Measurements from ENCODE around the gene COPE. TPM values are rescaled to one million over a fixed set of nuclear protein-coding genes. Genes with fewer than 3 reads are reported as not detected.

COPE gene
- total RNA-seq, 1 experiment from 2014 or later: 221 TPM

GRCh38 chr19:18868380-18869022 lies 50.7 kb downstream of the COPE start:
- no peak for DNase-seq
- Histone ChIP-seq H4K20me1 (ENCODE audit: insufficient read depth) (peaks cover 39% of the 10 kb centered on the region), H3K79me2 (ENCODE audit: low read depth) (no peaks in the 10 kb centered on the region), H2AFZ (no peak overlapping the region), H3K9me2 (ENCODE audit: insufficient read depth) (no peaks in the 10 kb centered on the region), H3K4me3 (no peak overlapping the region), H3K9me3 (ENCODE audit: insufficient read depth, low read depth) (no peaks in the 10 kb centered on the region), H3K4me1 (replicated peaks; ENCODE audit: insufficient read depth) (no peaks in the 10 kb centered on the region), H3F3A (ENCODE audit: insufficient read depth, low read depth) (peaks cover 52% of the 10 kb centered on the region; the same call in 1 of the 2 replicates), H3K4me2 (no peak overlapping the region), H3K27me3 (ENCODE audit: insufficient read depth, low read depth) (no peaks in the 10 kb centered on the region), H3K27ac (no peak overlapping the region), H3K36me3 (ENCODE audit: low read depth) (peaks cover 16% of the 10 kb centered on the region)
- BruUV-seq (replicated peaks): no TSS peak
- CTCF ChIA-PET: no interaction called here
- POLR2A ChIA-PET (ENCODE audit: unreplicated experiment): no interaction called here
- TF ChIP-seq EZH2 (IDR thresholded peaks at IDR 0.05; ENCODE audit: low read depth) (no peak), CTCF (conservative IDR thresholded peaks at IDR 0.05) (no peak)
- intact Hi-C loops (cut with micrococcal nuclease; ENCODE audit: unreplicated experiment): no loop called here

- no peaks in the 10 kb centered on the region for H3K9me2 ChIP-seq (ENCODE audit: insufficient read depth)
- no peak overlapping the region for H3K4me2 ChIP-seq
- peaks cover 41% of the 10 kb centered on the region for H4K20me1 ChIP-seq (ENCODE audit: insufficient read depth)
- peaks cover 49% of the 10 kb centered on the region; the same call in 1 of the 2 replicates for H3F3A ChIP-seq (ENCODE audit: insufficient read depth, low read depth)
- peaks cover 24% of the 10 kb centered on the region for H3K36me3 ChIP-seq (ENCODE audit: low read depth)
- DNase-seq: no peak
- no TSS peak for BruUV-seq (replicated peaks)
- no peaks in the 10 kb centered on the region for H3K9me3 ChIP-seq (ENCODE audit: insufficient read depth, low read depth)
- no peak for TF ChIP-seq CTCF (conservative IDR thresholded peaks at IDR 0.05)
- no peak for TF ChIP-seq EZH2 (IDR thresholded peaks at IDR 0.05; ENCODE audit: low read depth)
- intact Hi-C loops (cut with micrococcal nuclease; ENCODE audit: unreplicated experiment): no loop called here
- POLR2A ChIA-PET (ENCODE audit: unreplicated experiment): no interaction called here
- no peak overlapping the region for H2AFZ ChIP-seq
- no peaks in the 10 kb centered on the region for H3K79me2 ChIP-seq (ENCODE audit: low read depth)
- H3K4me3 ChIP-seq: no peak overlapping the region
- CTCF ChIA-PET: no interaction called here
- H3K27me3 ChIP-seq (ENCODE audit: insufficient read depth, low read depth): no peaks in the 10 kb centered on the region
- H3K27ac ChIP-seq: no peak overlapping the region
- H3K4me1 ChIP-seq (replicated peaks; ENCODE audit: insufficient read depth): no peaks in the 10 kb centered on the region
These were observed 51.4 kb downstream of the COPE start for GRCh38 chr19:18867751-18868150.

- Histone ChIP-seq H3K9me2 (ENCODE audit: insufficient read depth) (no peaks in the 10 kb centered on the region), H3K4me2 (no peak overlapping the region), H3K27ac (no peak overlapping the region), H3F3A (ENCODE audit: insufficient read depth, low read depth) (peaks cover 50% of the 10 kb centered on the region; the same call in 1 of the 2 replicates), H4K20me1 (ENCODE audit: insufficient read depth) (peaks cover 42% of the 10 kb centered on the region), H3K79me2 (ENCODE audit: low read depth) (no peaks in the 10 kb centered on the region), H3K9me3 (ENCODE audit: insufficient read depth, low read depth) (no peaks in the 10 kb centered on the region), H3K27me3 (ENCODE audit: insufficient read depth, low read depth) (no peaks in the 10 kb centered on the region), H2AFZ (no peak overlapping the region), H3K36me3 (ENCODE audit: low read depth) (peaks cover 25% of the 10 kb centered on the region), H3K4me3 (no peak overlapping the region), H3K4me1 (replicated peaks; ENCODE audit: insufficient read depth) (0 out of 2 replicates have a peak, but pooled peaks cover 2% of the 10 kb centered on the region)
- ChIA-PET POLR2A (ENCODE audit: unreplicated experiment) (no interaction called here), CTCF (no interaction called here)
- BruUV-seq (replicated peaks): TSS peak; percentile 18
- TF ChIP-seq EZH2 (IDR thresholded peaks at IDR 0.05; ENCODE audit: low read depth) (no peak), CTCF (conservative IDR thresholded peaks at IDR 0.05) (no peak)
- intact Hi-C loops (cut with micrococcal nuclease; ENCODE audit: unreplicated experiment): no loop called here
- no peak for DNase-seq
These were observed 52.0 kb downstream of the COPE start for GRCh38 chr19:18867199-18867598.

All from PC-9 (cell line).